IPS-18a (cell line): ENCODE results near the gene CDK13.

Experiments
- H3K27ac ChIP-seq: one replicate; pipeline ENCODE4 v1.5.1; 2013; ENCODE audit warnings: low read length
- H3K27me3 ChIP-seq: one replicate; pipeline ENCODE4 v1.6.1; 2013; ENCODE audit warnings: mild to moderate bottlenecking, low read length; ENCODE audit not compliant: control insufficient read depth, insufficient read depth
- H3K36me3 ChIP-seq: one replicate; pipeline ENCODE4 v1.6.1; 2013; ENCODE audit warnings: low read depth, low read length; ENCODE audit not compliant: control insufficient read depth
- H3K4me1 ChIP-seq: one replicate; pipeline ENCODE4 v1.6.1; 2013; ENCODE audit warnings: low read depth, low read length; ENCODE audit not compliant: control insufficient read depth
- H3K4me3 ChIP-seq: one replicate; pipeline ENCODE4 v1.5.1; 2013; ENCODE audit warnings: low read length
- H3K9ac ChIP-seq: one replicate; pipeline ENCODE4 v1.6.1; 2013; ENCODE audit warnings: mild to moderate bottlenecking, low read length, moderate library complexity
- H3K9me3 ChIP-seq: one replicate; pipeline ENCODE4 v1.6.1; 2013; ENCODE audit warnings: low read depth, low read length; ENCODE audit not compliant: control insufficient read depth

CDK13 gene

DNA sequence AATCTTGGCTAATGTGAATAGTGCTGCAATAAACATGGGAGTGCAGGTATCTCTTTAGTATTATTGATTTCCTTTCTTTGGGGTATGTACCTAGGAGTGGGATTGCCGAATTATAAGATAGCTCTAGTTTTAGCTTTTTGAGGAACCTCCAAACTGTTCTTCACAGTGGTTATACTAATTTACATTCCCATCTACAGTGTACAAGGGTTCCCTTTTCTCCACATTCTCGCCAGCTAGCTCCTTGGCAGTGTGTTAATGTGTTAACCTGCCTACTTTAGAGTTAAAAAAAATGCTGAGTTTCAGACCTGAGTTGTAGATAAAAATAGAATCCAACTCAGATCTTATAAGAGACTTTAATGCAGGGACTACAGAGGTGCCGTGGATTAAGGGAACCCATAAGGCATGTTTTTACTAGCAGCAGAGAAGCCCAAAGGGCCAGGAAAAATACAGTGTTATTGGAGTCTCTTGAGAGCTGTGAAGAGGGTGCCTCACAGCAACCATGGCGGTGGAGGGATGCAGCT is 35.4 kb downstream of the CDK13 start:
- Histone ChIP-seq H3K4me1 (peaks cover 7% of the 10 kb centered on the region), H3K27me3 (no peaks in the 10 kb centered on the region), H3K36me3 (peaks cover 6% of the 10 kb centered on the region), H3K9ac (no peak overlapping the region), H3K4me3 (no peak overlapping the region), H3K27ac (no peak overlapping the region), H3K9me3 (no peaks in the 10 kb centered on the region)

DNA sequence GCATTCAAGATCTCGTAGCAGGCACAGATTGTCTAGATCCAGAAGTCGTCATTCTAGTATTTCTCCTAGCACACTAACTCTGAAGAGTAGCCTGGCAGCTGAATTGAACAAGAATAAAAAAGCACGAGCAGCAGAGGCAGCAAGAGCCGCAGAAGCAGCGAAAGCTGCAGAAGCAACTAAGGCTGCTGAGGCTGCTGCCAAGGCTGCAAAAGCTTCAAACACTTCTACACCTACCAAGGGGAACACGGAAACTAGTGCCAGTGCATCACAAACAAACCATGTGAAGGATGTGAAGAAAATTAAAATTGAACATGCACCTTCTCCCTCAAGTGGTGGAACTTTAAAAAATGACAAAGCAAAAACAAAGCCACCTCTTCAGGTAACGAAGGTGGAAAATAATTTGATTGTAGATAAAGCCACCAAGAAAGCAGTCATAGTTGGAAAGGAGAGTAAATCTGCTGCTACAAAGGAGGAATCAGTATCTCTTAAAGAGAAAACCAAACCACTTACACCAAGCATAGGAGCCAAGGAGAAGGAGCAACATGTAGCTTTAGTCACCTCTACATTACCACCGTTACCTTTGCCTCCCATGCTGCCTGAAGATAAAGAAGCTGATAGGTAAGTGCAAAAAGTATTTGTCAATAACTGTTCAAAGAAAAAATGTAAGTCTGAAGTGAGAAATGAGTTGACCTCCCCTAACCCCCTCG is 37.7 kb downstream of the CDK13 start:
- Histone ChIP-seq H3K27ac (no peak overlapping the region), H3K9ac (no peak overlapping the region), H3K4me1 (peaks cover 7% of the 10 kb centered on the region), H3K4me3 (no peak overlapping the region), H3K27me3 (no peaks in the 10 kb centered on the region), H3K9me3 (no peaks in the 10 kb centered on the region), H3K36me3 (peaks cover 6% of the 10 kb centered on the region)

DNA sequence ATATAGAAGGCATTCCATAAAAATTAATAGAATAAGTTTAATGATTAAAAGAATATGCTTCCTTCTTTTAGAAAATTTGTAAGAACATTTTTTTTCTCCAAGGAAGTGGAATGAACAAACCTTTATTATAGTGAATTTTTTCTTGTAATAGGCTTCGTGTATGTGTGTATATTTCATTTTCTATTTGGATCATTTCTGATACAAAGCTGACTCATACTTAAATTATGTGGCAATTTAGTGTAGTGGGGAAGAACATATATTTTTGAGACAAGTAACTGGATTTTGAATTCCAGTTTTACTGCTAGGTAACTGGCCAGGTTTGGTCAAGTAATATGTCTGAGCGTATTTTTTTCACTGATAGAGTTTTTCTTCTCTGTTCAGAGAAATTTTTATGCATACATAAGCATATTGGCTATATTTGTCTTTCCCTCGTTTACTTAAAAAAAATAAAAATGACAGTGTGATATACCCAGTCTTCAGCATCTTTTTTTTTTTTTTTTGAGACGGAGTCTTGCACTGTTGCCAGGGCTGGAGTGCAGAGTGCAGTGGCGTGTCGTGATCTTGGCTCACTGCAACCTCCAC is 50.8 kb downstream of the CDK13 start:
- Histone ChIP-seq H3K4me3 (no peak overlapping the region), H3K4me1 (no peaks in the 10 kb centered on the region), H3K36me3 (peaks cover 14% of the 10 kb centered on the region), H3K27ac (no peak overlapping the region), H3K9me3 (no peaks in the 10 kb centered on the region), H3K9ac (no peak overlapping the region), H3K27me3 (no peaks in the 10 kb centered on the region)

DNA sequence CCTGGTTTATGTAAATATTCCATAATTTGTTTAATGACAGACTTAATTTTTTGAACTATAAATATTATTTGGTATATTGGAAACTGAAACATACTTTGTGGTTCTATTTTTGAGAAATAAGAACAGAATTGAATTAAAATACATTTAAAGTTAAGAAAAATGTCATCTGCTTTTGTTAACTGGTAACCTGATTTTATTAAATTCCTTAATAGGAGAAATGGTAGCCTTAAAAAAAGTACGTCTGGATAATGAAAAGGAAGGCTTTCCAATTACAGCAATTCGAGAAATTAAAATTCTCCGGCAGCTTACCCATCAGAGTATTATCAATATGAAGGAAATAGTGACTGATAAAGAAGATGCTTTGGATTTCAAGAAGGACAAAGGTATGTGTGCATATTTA is 51.6 kb downstream of the CDK13 start:
- H3K4me3 ChIP-seq = no peak overlapping the region
- H3K27ac ChIP-seq = no peak overlapping the region
- no peaks in the 10 kb centered on the region for H3K9me3 ChIP-seq
- H3K27me3 ChIP-seq = no peaks in the 10 kb centered on the region
- no peaks in the 10 kb centered on the region for H3K4me1 ChIP-seq
- peaks cover 14% of the 10 kb centered on the region for H3K36me3 ChIP-seq
- H3K9ac ChIP-seq = no peak overlapping the region

DNA sequence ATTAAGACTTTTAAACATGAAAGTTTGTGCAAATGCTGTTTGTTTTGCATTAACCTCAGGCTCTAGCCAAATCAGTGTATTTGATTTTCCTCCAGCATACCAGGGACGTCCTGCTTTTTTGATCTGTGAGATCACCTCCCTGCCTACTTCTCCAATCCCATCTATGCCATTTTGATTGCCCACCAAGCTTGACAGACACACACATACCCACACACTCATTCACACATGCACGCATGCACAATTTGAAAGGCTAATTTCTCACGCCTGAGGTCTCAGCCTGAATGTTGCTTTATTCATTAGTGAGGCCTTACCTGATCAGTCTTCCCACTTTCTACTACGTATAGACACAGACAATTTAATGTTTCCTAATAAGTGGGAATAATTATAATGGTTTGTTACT is 53.5 kb downstream of the CDK13 start:
- peaks cover 8% of the 10 kb centered on the region for H3K36me3 ChIP-seq

DNA sequence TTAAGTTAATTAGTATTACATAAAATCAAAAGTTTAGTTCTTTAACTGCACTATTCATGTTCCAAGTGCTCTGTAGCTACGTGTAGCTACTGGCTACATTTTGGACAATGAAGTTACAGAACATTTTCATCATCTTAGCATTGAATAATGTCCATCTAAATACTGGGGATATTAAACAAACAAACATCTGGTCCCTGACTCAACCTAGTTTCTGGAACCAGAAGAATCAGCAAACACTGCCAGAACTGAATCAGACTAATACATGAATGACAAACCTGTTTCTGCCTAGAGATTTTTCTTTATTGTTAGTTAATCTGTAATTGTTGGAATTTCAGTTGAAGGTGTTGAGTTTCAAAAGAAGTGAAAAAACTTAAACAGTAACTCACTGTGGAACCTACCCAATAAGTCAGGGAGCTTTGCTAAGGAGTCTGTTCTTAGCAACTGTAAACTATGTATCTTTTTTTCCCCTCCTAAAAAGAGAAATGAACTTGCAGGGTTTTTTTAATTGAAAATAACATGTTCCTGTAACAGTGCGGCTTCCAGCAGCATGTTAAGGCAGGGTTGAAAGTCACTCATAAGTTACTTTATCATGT is 58.3 kb downstream of the CDK13 start:
- H3K27me3 ChIP-seq = no peaks in the 10 kb centered on the region
- peaks cover 4% of the 10 kb centered on the region for H3K4me1 ChIP-seq
- no peak overlapping the region for H3K4me3 ChIP-seq
- H3K27ac ChIP-seq = no peak overlapping the region
- no peak overlapping the region for H3K9ac ChIP-seq
- no peaks in the 10 kb centered on the region for H3K9me3 ChIP-seq
- peaks cover 7% of the 10 kb centered on the region for H3K36me3 ChIP-seq

More for the DNA sequence above, 53.5 kb downstream of the CDK13 start:
- H3K27ac ChIP-seq = no peak overlapping the region
- H3K9me3 ChIP-seq = no peaks in the 10 kb centered on the region
- H3K4me1 ChIP-seq = peaks cover 4% of the 10 kb centered on the region
- no peak overlapping the region for H3K4me3 ChIP-seq
- no peak overlapping the region for H3K9ac ChIP-seq
- no peaks in the 10 kb centered on the region for H3K27me3 ChIP-seq

DNA sequence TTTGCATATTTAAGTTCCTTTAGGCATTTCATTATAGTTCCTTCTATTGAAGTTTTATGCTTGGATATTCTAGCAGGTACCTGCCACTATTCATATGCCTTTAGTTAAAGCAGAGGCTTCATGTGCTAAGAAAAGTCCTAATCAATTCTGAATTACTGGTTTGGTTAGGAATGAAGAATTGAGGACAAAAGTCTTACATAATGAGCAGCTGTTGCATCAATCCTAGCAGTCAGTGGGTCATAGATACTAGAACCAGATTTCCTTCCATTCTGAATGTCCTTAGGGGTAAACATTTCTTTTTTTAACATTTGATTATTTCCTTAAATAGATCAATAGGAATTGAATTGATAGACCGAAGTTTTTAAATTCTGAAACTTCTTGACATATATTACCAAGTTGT is 59.2 kb downstream of the CDK13 start:
- Histone ChIP-seq H3K27me3 (no peaks in the 10 kb centered on the region), H3K9ac (no peak overlapping the region), H3K4me3 (no peak overlapping the region), H3K9me3 (no peaks in the 10 kb centered on the region), H3K36me3 (peaks cover 3% of the 10 kb centered on the region), H3K27ac (no peak overlapping the region), H3K4me1 (peaks cover 4% of the 10 kb centered on the region)

DNA sequence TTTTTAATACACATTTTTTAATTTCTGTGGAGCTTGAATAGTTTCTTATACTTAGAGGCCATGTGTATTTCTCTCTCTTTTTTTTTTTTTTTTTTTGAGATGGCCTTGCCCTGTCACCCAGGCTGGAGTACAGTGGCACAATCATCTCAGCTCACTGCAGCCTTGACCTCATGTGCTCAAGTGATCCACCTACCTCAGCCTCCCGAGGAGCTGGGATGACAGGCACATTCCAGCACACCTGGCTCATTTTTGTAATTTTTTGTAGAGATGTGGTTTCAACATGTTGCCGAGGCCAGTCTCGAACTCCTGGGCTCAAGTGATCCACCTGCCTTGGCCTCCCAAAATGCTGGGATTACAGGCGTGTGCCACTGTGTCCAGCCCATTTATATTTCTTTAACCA is 64.3 kb downstream of the CDK13 start:
- no peak overlapping the region for H3K4me3 ChIP-seq
- no peaks in the 10 kb centered on the region for H3K27me3 ChIP-seq
- H3K9me3 ChIP-seq = no peaks in the 10 kb centered on the region
- H3K36me3 ChIP-seq = peaks cover under 1% of the 10 kb centered on the region
- no peaks in the 10 kb centered on the region for H3K4me1 ChIP-seq
- no peak overlapping the region for H3K9ac ChIP-seq
- H3K27ac ChIP-seq = no peak overlapping the region

DNA sequence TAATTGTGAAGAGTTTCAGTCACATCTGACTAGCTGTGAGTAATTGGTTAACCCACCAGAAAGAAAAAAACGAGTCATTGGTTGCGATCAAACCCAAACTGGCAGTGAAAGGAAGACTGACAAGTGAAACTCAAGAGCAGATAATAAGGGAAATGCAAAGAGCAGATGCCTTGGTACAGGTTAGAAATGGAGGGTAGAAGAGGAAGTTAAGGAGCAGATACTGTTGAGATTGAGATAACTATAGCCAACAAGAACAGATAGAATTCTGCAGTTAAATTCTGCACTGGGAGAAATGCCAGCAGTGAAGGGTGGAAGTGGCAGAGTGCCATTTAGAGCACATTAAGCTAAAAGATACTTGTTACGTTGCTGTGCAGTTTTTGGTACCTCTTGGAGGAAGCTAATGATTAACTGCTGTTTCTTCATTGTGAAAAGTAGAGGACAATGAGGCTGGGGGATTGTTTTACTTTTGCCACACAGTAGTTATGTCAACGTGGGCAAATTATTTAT is 65.8 kb downstream of the CDK13 start:
- Histone ChIP-seq H3K4me3 (no peak overlapping the region), H3K9ac (no peak overlapping the region), H3K4me1 (no peaks in the 10 kb centered on the region), H3K9me3 (no peaks in the 10 kb centered on the region), H3K27ac (no peak overlapping the region), H3K36me3 (no peaks in the 10 kb centered on the region), H3K27me3 (no peaks in the 10 kb centered on the region)

DNA sequence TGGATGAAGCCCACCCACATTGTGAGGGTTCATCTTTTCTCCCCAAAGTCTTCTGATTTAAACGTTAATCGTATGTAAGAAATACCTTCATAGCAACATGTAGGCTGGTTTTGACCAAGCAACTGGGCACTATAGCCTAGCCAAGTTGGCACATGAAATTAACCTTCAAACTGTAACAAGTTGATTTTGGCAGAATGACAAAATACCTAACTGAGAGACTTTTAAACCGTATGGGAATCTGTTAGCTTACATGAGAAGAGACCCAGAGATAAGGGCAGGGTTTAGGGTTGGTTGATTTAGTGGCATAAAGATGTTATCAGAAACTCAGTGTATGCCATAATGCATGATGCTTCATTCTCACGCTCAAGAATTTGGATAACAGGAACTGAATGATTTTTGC is 69.5 kb downstream of the CDK13 start:
- no peaks in the 10 kb centered on the region for H3K27me3 ChIP-seq
- no peak overlapping the region for H3K4me3 ChIP-seq
- H3K9me3 ChIP-seq = no peaks in the 10 kb centered on the region
- H3K9ac ChIP-seq = no peak overlapping the region
- no peak overlapping the region for H3K27ac ChIP-seq
- H3K4me1 ChIP-seq = no peaks in the 10 kb centered on the region
- H3K36me3 ChIP-seq = no peaks in the 10 kb centered on the region

DNA sequence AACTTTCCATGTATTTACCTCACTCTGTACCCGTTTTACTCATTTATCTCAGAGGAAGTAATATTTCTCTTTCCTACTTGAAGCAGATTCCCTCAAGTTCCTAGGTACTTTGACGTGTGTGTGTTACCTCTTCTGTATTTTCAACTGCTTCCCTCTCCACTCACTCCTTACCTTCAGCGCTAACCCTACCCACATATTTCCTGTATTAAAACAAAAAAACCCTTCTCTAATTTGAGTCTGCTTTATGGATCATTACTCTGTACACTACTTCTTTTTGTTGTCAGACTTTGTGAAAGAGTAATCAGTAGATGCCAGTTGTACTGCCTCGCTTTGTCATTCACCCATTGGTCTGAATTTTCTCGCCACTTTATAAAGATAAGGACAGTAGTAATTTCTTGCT is 74.0 kb downstream of the CDK13 start:
- Histone ChIP-seq H3K9ac (no peak overlapping the region), H3K36me3 (no peaks in the 10 kb centered on the region)

More for the DNA sequence above, 74.0 kb downstream of the CDK13 start:
- no peaks in the 10 kb centered on the region for H3K4me1 ChIP-seq
- no peak overlapping the region for H3K4me3 ChIP-seq
- no peaks in the 10 kb centered on the region for H3K9me3 ChIP-seq
- H3K27ac ChIP-seq = no peak overlapping the region
- no peaks in the 10 kb centered on the region for H3K27me3 ChIP-seq
